ENCODE data around the gene TSPEAR.

DNA sequence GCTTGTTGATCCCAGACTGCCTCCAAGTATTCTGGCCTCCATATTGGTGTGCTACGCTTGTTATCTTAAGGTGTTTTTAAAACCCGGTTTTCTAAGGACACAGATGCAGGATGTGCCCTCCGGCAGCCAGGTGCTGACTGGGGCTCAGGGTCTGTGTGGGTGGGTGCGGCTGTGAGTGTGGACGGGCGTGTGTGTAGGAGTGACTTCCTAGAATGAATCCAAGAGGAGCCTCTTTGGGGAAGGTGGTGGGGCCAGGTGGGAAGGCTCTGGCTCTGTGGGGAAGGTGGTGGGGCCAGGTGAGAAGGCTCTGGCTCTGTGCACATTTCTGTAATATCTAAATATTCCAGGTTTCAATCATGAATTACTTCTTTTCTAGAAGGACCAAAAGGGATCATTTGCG lies 12.8 kb upstream of the TSPEAR start:
- TF ChIP-seq, protein P1, sequence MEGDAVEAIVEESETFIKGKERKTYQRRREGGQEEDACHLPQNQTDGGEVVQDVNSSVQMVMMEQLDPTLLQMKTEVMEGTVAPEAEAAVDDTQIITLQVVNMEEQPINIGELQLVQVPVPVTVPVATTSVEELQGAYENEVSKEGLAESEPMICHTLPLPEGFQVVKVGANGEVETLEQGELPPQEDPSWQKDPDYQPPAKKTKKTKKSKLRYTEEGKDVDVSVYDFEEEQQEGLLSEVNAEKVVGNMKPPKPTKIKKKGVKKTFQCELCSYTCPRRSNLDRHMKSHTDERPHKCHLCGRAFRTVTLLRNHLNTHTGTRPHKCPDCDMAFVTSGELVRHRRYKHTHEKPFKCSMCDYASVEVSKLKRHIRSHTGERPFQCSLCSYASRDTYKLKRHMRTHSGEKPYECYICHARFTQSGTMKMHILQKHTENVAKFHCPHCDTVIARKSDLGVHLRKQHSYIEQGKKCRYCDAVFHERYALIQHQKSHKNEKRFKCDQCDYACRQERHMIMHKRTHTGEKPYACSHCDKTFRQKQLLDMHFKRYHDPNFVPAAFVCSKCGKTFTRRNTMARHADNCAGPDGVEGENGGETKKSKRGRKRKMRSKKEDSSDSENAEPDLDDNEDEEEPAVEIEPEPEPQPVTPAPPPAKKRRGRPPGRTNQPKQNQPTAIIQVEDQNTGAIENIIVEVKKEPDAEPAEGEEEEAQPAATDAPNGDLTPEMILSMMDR (IDR thresholded peaks at IDR 0.05; ENCODE audit: insufficient read depth, low read length, poor library complexity, severe bottlenecking) = no peak
- TF ChIP-seq EZH2phosphoT487 (conservative IDR thresholded peaks at IDR 0.05; ENCODE audit: low read length) = no peak

Measured in SU-DHL-6 (cell line).